GM21390 (cell line): ENCODE measurements around the gene BICRAL.
"Not testable (repeated sequence)": the region's sequence is repeated elsewhere in the genome, so short reads cannot be mapped to it uniquely, and the experiment has no call there.

Source experiments
- ATAC-seq: cut with Tn5 transposase; IDR thresholded peaks from one replicate; pipeline ENCODE4 v1.9.1; 2021; ENCODE audit not compliant: unreplicated experiment

Gene BICRAL

DNA sequence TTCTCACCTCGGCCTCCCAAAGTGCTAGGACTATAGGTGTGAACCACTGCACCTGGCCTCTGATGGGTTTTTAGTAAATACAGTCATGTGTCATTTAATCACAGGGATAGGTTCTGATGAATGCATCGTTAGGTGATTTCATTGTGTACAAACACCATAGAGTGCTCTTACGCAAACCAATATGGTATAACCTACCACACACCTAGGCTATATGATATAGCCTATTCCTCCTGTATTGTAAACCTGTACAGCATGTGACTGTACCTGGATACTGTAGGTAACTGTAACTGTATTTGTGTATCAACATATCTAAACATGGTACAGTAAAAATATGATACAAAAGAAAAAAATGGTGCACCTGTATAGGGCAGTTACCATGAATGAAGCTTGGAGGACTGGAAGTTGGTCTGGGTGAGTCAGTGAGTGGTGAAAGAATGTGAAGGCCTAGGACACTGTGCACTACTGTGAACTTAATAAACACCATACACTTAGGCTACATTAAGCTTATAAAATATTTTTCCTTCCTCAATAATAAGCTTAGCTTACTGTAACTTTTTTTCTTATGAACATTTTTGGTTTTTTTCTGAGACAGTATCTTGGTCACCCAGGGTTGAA is 10.0 kb downstream of the BICRAL start:
- no peak for ATAC-seq

DNA sequence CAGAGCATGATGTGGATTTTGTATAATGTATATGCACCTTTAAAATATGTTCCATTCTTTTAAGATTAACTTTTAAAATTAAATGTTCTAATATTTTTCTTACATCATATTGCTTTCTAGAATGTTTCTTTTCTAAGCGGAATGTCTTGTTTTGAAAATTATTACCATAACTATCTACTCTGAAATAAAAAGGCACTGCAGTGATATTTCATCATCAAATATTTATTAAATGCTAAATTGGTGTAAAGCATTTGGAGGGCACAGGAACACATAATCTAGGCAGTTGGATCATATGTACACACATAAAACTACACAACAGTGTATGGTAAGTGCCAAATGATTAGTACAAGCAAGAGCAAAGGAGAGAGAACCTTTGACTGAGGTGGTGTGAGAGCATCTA is 13.8 kb downstream of the BICRAL start:
- ATAC-seq = no peak

GRCh38 chr6:42796171-42796570 is 14.3 kb downstream of the BICRAL start:
- ATAC-seq = no peak

DNA sequence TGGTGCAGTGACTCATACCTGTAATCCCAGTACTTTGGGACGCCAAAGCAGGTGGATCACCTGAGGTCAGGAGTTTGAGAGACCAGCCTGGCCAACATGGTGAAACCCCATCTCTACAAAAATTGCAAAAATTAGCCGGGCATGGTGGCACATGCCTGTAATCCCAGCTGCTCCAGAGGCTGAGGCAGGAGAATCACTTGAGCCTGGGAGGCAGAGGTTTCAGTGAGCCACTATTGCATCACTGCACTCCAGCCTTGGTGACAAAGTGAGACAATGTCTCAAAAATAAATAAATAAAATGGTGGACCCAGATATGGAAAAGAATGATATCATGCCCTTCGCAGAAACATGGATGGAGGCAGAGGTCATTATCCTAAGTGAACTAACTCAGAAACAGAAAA is 15.8 kb downstream of the BICRAL start:
- ATAC-seq = not testable (repeated sequence)

DNA sequence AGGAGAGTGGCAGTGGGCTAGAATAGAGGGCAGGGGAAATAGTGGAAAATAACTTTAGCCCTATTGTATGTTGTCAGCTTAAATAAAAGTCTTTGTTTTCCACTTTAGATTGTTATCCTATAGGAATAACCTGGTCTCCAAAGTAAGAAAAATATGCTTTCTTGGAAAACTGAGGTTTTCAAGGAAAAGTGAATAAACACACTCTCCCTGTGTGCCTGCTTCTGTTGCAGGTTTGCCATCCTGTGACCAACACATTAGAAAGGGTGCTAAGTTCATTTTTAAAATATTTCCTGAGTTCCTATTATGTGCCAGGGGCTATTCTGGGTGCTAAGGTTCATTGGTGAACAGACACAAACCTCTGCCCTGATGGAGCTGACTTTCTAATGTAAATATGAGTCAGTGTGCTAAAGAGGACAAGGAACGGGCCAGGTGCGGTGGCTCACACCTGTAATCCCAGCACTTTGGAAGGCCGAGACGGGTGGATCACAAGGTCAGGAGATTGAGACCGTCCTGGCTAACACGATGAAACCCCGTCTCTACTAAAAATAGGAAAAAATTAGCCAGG is 23.5 kb downstream of the BICRAL start:
- ATAC-seq = no peak

DNA sequence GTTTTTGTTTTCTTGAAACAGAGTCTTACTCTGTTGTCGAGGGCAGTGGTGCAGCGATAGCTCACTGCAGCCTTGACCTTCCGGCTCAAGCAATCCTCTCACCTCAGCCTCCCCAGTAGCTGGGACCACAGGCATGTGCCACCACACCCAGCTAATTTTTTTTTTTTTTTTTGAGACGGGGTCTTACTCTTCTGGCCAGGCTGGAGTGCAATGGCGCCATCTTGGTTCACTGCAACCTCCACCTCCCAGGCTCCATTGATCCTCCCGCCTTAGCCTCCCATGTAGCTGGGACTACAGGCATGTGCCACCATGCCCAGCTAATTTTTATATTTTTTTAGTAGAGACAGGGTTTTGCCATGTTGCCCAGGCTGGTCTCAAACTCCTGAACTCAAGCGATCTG is 24.5 kb downstream of the BICRAL start:
- not testable (repeated sequence) for ATAC-seq

GRCh38 chr6:42808492-42809483 is 26.9 kb downstream of the BICRAL start:
- no peak for ATAC-seq

GRCh38 chr6:42813074-42813645 is 31.3 kb downstream of the BICRAL start:
- ATAC-seq = no peak

- no peak for ATAC-seq
These were observed 32.1 kb downstream of the BICRAL start for GRCh38 chr6:42813906-42814444.

DNA sequence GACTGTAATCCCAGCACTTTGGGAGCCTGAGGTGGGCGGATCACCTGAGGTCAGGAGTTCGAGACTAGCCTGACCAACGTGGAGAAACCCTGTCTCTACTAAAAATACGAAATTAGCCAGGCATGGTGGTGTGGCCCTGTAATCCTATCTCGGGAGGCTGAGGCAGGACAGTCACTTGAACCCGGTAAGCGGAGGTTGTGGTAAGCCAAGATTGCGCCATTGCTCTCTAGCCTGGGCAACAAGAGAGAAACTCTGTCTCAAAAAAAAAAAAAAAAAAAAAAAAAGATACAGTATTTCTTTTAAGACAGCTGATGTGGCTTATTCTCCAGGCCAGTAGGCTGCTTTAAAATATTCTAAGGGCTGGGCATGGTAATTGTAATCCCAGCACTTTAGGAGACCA is 33.9 kb downstream of the BICRAL start:
- ATAC-seq = not testable (repeated sequence)

- no peak for ATAC-seq
These were observed 36.1 kb downstream of the BICRAL start for GRCh38 chr6:42817907-42818306.

- no peak for ATAC-seq
These were observed 36.6 kb downstream of the BICRAL start for GRCh38 chr6:42818416-42818815.

- no peak for ATAC-seq
These were observed 37.0 kb downstream of the BICRAL start for GRCh38 chr6:42818878-42819277.

GRCh38 chr6:42819803-42820511 is 38.1 kb downstream of the BICRAL start:
- ATAC-seq = no peak

GRCh38 chr6:42820512-42821340 is 38.9 kb downstream of the BICRAL start:
- ATAC-seq = no peak

- ATAC-seq = no peak
These were observed 39.5 kb downstream of the BICRAL start for GRCh38 chr6:42821341-42821668.

DNA sequence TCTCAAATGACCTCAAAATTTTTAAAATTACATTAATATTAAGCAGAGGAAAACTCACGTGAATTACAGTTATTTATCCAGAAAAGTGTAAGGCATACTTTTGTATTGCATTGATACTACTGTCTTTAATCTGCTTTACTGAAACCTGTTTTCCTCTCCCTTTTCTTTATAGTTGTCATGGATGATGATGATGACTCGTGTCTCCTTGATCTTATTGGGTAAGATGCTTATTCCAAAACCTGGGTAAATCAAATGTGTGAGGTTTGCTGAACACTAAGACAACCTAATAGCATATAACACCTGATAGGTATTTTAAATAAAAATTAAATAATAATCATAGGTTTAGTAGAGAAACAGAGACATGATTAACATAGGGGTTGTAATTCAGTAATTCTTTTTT is 40.0 kb downstream of the BICRAL start:
- ATAC-seq = no peak

- ATAC-seq = no peak
These were observed 47.8 kb downstream of the BICRAL start for GRCh38 chr6:42829561-42830092.

DNA sequence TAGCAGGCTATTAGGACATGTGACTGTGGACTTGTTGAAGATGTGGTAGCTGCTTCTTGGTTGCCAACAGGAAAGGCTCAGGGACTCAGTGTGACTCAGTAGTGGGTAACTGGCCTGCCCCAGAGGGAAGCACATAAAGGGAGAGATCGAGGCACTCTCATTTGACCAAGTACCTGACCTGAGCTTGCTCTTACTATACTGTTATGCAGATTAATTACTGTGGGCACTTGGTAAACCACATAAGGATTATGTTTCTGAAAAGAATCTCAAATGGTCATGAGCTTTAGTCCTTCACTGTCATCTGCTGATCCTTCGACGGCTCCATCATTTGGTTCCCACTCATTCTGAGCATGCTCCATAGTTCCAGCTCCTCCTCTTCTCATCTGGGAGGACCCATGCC is 49.4 kb downstream of the BICRAL start:
- ATAC-seq = no peak

- no peak for ATAC-seq
These were observed 52.2 kb downstream of the BICRAL start for GRCh38 chr6:42834056-42834455.
